Erythroblast (primary cell): ENCODE results near the gene GSTM3.
"Not testable (repeated sequence)": the region's sequence is repeated elsewhere in the genome, so short reads cannot be mapped to it uniquely, and the experiment has no call there.

ENCODE experiments used
- DNase-seq, 2 experiments: peaks; one replicate each; lab custom pipeline; 2025; lab: John Stamatoyannopoulos, UW
- GATA1 ChIP-seq: IDR thresholded peaks from 2 replicates; pipeline ENCODE4 v1.6.1; 2011; ENCODE audit warnings: low read depth, mild to moderate bottlenecking, control low read depth, low read length, moderate library complexity
- POLR2A ChIP-seq: IDR thresholded peaks from 2 replicates; pipeline ENCODE4 v1.6.1; 2011; ENCODE audit warnings: mild to moderate bottlenecking, low read length

The GSTM3 gene

DNA sequence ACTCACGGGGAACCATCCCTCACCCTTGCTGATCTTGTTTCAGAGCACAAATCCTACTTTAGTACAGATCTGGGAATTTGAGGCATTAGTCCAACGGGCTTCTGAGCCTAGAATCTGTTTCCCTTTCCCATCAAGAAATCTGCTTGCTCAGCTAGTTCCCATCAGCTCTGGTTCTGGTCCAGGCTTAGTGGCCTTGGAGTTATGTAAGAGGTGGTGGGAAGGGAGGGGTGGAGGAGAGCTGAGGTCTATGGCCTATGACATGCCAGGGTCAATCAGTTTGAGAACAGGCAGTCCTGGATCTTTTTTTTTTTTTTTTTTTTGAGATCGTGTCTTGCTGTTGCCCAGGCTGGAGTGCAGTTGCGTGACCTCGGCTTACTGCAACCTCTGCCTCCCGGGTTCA is 49.1 kb downstream of the GSTM3 start:
- no peak for TF ChIP-seq GATA1
- no peak for TF ChIP-seq POLR2A
- DNase-seq: no peak

DNA sequence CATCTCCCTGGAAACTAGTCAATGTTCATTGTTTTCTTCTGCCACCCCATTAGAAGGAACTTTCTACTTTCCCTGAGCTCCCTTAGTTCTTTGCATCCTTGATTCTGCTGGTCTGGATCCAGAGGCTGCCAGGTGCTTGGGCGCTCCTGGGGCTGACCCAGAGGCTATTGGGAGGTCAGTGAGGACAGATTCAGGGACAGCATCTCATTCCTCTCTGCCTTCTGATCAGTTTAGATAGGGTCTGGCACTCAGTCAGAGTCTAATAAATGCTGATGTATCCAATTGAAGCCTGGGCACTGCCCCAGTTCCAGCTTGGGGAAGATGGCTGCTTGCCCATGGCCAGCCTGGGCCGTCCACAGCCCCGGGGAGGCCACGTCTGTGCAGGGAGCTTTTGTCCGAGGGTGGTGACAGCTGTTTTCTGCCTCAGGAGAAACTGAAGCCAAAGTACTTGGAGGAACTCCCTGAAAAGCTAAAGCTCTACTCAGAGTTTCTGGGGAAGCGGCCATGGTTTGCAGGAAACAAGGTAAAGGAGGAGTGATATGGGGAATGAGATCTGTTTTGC is 50.9 kb downstream of the GSTM3 start:
- TF ChIP-seq POLR2A (no peak), GATA1 (no peak)
- no peak for DNase-seq

DNA sequence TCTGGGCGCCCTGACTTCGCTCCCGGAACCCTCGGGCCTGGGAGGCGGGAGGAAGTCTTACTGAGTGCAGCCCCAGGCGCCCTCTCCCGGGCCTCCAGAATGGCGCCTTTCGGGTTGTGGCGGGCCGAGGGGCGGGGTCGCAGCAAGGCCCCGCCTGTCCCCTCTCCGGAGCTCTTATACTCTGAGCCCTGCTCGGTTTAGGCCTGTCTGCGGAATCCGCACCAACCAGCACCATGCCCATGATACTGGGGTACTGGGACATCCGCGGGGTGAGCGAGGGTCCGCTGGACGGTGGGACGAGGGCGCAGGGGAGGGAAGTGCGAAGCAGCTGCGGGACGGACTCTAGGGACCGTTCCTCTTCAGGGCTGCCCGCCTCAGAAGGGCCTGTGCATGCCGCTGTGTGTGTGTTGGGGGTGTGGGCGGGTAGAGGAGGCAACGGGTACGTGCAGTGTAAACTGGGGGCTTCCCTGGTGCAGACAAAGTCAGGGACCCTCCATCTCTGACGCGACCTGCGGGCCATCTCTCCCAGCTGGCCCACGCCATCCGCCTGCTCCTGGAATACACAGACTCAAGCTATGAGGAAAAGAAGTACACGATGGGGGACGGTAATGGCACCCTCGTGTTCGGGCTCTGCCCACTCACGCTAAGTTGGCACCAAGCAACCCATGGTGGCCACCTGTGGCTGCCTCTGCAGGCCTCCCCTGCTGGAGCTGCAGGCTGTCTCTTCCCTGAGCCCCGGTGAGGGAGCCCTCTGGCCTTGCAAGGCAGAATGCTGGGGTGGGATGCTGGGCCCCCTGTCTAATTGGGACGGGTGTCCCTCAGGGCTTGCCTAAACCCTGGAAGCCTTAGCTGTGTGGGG is 53.0 kb downstream of the GSTM3 start, which contains the start of gene GSTM1:
Gene GSTM1, plus strand, starts transcription at position 177 of the 859 bp plus-strand sequence. Its CDS starts 57 bp downstream, at position 234.
- DNase-seq: peak; percentile 80 to 84

DNA sequence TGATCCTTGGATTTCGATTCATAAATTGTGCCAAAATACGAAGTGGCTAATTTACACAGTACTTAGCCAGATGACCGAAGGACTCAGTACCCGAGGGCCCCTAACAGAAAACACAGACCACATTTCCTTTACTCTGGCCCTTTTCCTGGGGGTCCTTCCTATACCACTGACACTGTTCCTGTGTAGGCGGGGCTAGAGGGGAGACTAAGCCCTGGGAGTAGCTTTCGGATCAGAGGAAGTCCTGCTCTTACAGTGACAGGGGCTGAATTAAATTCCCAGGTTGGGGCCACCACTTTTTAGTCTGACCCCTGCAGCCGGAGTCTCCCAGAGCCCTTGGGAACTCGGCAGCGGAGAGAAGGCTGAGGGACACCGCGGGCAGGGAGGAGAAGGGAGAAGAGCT is 53.7 kb downstream of the GSTM3 start:
- not testable (repeated sequence) for DNase-seq

More for the DNA sequence above, 53.0 kb downstream of the GSTM3 start, which contains the start of gene GSTM1:
- TF ChIP-seq GATA1 (no peak), POLR2A (no peak)

DNA sequence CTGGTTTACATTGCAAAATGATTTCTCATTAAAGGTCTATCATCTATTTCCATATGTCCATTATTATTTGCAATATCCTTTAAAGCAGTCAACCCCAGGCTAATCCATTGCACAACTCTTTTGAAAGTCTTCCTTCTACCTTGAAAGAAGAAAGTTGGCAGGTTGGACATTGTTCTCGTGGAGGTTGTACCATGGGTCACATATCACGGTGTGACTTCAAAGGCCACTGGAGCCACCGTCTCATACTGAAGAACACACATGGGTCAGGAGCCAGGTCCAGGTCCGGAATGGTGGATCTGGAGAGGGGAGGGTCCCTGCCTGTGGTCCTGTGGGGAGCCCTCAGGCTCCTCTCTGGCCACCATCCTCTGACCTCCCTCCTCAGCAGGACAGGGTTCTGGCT is 54.9 kb downstream of the GSTM3 start:
- not testable (repeated sequence) for DNase-seq

DNA sequence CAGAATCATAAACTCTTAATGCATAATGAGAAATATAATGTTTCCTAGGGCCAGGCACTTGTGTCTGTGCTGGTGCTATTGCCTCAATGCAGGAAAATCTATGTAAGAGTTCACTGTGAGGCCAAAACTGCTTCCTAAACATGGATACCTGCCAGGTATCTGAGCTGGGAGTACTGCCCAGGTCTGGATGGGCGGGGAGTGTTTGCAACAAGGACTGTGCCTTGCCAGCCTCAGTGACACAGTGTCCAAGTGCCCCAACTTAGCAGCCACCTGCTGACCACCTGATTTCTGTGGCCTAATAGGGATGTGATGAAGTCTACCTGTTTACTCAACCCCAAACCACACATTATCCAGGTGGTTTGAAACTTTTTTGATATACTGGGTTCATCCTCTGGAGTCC is 55.4 kb downstream of the GSTM3 start:
- not testable (repeated sequence) for DNase-seq

DNA sequence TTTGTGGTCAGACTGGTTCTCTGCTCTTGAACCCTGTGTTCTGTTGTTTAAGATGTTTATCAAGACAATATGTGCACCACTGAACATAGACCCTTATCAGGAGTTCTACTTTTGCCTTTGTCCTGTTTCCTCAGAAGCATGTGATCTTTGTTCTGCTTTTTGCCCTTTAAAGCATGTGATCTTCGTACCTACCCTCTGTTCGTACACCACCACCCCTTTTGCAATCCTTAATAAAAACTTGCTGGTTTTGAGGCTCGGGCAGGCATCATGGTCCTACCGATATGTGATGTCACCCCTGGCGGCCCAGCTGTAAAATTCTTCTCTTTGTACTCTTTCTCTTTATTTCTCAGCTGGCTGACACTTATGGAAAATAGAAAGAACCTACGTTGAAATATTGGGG is 56.1 kb downstream of the GSTM3 start:
- not testable (repeated sequence) for DNase-seq
